GM18505 (cell line): ENCODE results near the gene ZBTB40.

Source experiments
- ATAC-seq: cut with Tn5 transposase; IDR thresholded peaks from one replicate; pipeline ENCODE4 v1.9.1; 2021; ENCODE audit not compliant: unreplicated experiment
- POLR2A ChIP-seq: IDR thresholded peaks from 4 replicates; pipeline ENCODE4 v1.6.1; 2011; ENCODE audit warnings: borderline replicate concordance; ENCODE audit not compliant: insufficient read depth, insufficient read length; ENCODE audit errors: extremely low read depth

ZBTB40 gene

GRCh38 chr1:22563671-22564602 lies 112.3 kb downstream of the ZBTB40 start:
- no peak for ATAC-seq
- TF ChIP-seq POLR2A = no peak

GRCh38 chr1:22566161-22566560 lies 114.5 kb downstream of the ZBTB40 start:
- TF ChIP-seq POLR2A = no peak
- ATAC-seq = no peak

- no peak for ATAC-seq
- no peak for TF ChIP-seq POLR2A
These were observed 115.5 kb downstream of the ZBTB40 start for GRCh38 chr1:22567197-22567596.

- no peak for ATAC-seq
- no peak for TF ChIP-seq POLR2A
These were observed 116.3 kb downstream of the ZBTB40 start for GRCh38 chr1:22567994-22568393.

DNA sequence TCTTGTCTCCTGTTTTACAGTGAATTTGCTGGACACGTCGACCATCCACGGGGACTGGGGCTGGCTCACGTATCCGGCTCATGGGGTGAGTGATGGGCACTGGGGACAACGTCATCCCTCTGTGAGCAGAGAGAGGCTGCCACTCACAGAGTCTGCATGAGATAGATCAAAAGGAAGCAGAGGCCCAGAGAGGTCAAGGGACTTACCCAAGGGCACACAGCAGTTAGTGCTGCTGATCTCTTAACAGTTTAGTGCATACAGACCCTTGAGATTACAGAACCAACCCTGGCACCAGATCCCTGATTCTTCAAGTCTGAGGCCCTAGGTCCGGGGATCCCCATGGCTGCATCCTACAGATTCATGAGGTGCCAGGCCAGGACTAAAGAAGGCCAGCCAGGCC lies 117.6 kb downstream of the ZBTB40 start:
- TF ChIP-seq POLR2A = no peak
- no peak for ATAC-seq

DNA sequence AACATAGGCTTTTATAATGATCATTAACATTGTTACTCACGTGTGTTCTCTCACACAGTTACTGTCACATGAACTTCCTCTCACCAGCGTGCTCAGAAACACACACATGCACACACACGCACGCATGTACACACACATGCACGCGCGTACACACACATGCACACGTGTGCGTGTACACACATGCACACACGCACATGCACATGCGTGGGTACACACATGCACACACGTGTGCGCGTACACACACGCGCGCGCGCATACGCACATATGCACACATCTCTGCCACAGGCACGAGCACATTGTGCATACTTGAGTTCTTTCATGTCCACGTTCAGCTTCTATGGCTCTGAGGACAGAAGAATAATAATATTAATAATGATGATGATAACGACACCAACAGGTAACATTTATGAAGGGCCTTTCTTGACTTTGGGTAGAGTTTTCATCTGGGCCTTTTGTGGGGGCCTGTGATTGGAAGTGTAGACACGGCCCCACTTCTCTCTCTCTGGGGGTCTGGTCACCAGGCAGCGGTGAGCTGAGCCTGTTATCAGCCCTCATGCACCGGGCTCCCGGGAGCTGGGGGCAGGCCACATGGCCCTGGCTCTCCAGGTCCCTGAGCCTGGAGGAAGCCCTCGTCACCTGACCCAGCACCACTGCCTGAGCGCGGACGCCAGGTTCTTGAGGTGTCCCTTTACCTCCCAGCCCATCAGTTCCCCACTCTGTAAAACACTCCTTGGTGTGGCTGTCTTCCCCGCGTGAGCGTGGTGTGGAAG lies 118.7 kb downstream of the ZBTB40 start:
- ATAC-seq = no peak
- no peak for TF ChIP-seq POLR2A

- ATAC-seq = no peak
- no peak for TF ChIP-seq POLR2A
These were observed 121.2 kb downstream of the ZBTB40 start for GRCh38 chr1:22572818-22573217.

- no peak for TF ChIP-seq POLR2A
- no peak for ATAC-seq
These were observed 121.6 kb downstream of the ZBTB40 start for GRCh38 chr1:22573237-22573636.

DNA sequence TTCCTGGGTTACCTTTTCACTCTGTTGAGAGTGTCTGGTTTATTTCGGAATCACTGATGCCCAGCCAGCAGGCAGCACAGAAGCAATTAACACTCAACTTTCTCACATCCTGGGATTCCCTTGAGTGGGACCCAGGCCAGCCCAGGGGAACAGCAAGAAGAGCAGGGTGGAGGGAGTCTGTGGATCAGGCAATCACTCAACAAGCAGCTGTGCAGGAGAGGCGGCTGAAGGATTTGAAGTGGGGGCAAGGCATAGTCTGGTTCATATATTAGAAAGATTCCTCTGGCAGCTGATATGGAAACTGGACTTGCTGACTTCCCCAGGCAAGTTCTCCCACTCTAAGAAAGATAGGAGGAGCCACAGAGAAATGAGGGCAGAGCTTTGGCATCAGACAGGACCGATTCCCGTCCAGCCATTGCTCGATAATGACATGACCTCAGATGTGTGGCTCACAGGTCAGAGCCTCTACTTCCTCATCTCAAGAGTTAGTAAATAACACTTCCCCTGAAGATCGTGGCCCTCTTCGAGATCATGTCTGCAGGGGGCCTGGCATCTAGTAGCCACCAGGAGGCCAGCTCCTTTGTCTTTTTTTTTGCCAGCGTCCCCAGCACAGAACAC lies 124.0 kb downstream of the ZBTB40 start:
- no peak for TF ChIP-seq POLR2A

GRCh38 chr1:22576150-22576544 lies 124.5 kb downstream of the ZBTB40 start:
- no peak for TF ChIP-seq POLR2A
- ATAC-seq = no peak

More for the DNA sequence above, 124.0 kb downstream of the ZBTB40 start:
- ATAC-seq = no peak

DNA sequence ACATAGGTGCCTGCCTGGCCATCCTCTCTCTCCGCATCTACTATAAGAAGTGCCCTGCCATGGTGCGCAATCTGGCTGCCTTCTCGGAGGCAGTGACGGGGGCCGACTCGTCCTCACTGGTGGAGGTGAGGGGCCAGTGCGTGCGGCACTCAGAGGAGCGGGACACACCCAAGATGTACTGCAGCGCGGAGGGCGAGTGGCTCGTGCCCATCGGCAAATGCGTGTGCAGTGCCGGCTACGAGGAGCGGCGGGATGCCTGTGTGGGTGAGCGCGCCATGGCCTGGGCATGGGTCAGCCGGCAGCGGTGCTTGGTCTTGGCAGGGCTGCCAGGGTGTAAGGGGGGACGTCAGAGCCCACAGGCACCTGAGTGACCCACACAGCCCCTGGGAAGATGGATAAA lies 125.0 kb downstream of the ZBTB40 start:
- no peak for ATAC-seq
- TF ChIP-seq POLR2A = no peak

DNA sequence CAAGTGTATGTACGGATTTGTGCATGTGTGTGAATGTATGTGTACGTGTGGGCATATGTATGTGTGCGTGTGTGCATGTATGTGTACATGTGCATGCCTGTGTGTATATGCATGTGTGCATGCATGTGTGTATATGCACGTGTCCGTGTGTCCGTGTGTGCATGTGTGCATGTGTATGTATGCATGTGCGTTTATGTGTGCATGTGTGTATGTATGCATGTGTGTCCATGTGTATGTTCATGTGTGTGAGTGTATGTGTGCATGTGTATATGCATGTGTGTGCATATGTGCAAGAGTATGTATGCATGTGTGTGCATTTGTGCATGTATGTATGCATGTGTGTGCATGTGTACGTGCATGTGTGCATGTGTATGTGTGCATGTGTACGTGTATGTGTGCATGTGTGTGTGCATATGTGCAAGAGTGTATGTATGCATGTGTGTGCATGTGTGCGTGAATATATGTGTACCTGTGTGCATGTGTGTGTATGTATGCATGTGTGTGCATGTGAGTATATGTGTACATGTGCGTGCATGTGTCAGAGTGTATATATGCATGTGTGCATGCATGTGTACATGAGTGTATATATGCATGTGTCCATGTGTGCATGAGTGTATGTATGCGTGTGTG lies 127.2 kb downstream of the ZBTB40 start:
- ATAC-seq = no peak
- TF ChIP-seq POLR2A = no peak
